ENCODE data around the gene FHAD1. TPM values are rescaled to one million over a fixed set of nuclear protein-coding genes. Genes with fewer than 3 reads are reported as not detected.

FHAD1 gene
- total and polyA plus RNA-seq, 2 experiments from 2014 or later: 0.13 to 0.68 TPM

DNA sequence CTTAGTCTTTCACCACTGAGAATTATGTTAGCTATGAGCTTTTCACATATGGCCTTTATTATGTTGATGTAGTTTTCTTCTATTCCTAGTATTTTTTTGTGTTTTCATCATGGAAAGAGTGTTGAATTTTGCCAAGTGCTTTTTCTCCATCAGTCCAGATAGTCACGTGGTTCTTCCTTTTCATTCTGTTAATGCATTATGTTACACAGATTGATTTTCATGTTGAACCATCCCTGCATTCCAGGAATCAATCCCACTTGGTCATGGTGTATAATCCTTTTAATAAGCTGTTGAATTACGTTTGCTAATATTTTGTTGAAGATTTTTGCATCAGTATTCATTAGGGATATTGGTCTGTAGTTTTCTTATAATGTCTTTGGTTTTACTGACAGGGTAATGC, 17.7 kb downstream of the FHAD1 start:
- H3K4me3 ChIP-seq: no peak overlapping the region
- no peaks in the 10 kb centered on the region for H4K20me1 ChIP-seq (ENCODE audit: insufficient read depth, poor library complexity, severe bottlenecking)
- no peaks in the 10 kb centered on the region for H3K9me2 ChIP-seq (replicated peaks; ENCODE audit: insufficient read depth)
- H3K79me2 ChIP-seq: no peaks in the 10 kb centered on the region
- no peaks in the 10 kb centered on the region for H3K4me1 ChIP-seq (ENCODE audit: insufficient read depth)
- H3K4me2 ChIP-seq: no peak overlapping the region
- H3K36me3 ChIP-seq (replicated peaks; ENCODE audit: insufficient read depth, low read depth): no peaks in the 10 kb centered on the region
- H2AFZ ChIP-seq: no peak overlapping the region
- no peak for TF ChIP-seq EZH2phosphoT487 (IDR thresholded peaks at IDR 0.05; ENCODE audit: low read depth, severe bottlenecking, unreplicated experiment)
- WGBS (ENCODE audit: low lambda C conversion rate, missing lambda C conversion rate): 81% methylated on average over 2 of the region's 2 CpGs
- no peaks in the 10 kb centered on the region for H3K27me3 ChIP-seq
- no peak for DNase-seq (ENCODE audit: low spot score)
- H3K9me3 ChIP-seq (ENCODE audit: low read depth): no peaks in the 10 kb centered on the region
- no peak overlapping the region for H3K27ac ChIP-seq

DNA sequence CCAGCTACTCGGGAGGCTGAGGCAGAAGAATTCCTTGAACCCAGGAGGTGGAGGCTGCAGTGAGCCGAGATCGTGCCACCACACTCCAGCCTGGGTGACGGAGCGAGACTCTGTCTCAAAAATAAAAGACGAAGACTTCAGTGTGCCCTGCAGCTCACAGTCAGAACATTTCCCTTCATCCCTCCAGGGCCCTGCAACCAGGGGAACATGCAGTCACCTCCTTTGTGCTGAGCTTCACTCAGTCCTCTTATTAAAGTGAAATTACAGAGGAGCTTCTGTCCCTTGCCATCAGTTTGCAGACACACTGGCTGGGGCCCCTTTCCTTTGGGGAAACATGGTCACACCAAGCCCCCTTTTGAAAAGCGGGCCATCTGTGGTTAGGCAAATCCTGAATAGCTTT, 24.2 kb downstream of the FHAD1 start:
- H3K4me3 ChIP-seq: no peak overlapping the region
- TF ChIP-seq, protein P1, sequence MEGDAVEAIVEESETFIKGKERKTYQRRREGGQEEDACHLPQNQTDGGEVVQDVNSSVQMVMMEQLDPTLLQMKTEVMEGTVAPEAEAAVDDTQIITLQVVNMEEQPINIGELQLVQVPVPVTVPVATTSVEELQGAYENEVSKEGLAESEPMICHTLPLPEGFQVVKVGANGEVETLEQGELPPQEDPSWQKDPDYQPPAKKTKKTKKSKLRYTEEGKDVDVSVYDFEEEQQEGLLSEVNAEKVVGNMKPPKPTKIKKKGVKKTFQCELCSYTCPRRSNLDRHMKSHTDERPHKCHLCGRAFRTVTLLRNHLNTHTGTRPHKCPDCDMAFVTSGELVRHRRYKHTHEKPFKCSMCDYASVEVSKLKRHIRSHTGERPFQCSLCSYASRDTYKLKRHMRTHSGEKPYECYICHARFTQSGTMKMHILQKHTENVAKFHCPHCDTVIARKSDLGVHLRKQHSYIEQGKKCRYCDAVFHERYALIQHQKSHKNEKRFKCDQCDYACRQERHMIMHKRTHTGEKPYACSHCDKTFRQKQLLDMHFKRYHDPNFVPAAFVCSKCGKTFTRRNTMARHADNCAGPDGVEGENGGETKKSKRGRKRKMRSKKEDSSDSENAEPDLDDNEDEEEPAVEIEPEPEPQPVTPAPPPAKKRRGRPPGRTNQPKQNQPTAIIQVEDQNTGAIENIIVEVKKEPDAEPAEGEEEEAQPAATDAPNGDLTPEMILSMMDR (IDR thresholded peaks at IDR 0.05; ENCODE audit: poor library complexity): no peak
- TF ChIP-seq EZH2phosphoT487 (IDR thresholded peaks at IDR 0.05; ENCODE audit: low read depth, severe bottlenecking, unreplicated experiment) (no peak), EZH2 (IDR thresholded peaks at IDR 0.05; ENCODE audit: borderline replicate concordance) (no peak)
- no peaks in the 10 kb centered on the region for H3K79me2 ChIP-seq
- no peak for DNase-seq (ENCODE audit: low spot score)
- no peaks in the 10 kb centered on the region for H3K27me3 ChIP-seq
- H3K4me2 ChIP-seq: no peak overlapping the region
- no peaks in the 10 kb centered on the region for H4K20me1 ChIP-seq (ENCODE audit: insufficient read depth, poor library complexity, severe bottlenecking)
- no peak overlapping the region for H2AFZ ChIP-seq
- no peaks in the 10 kb centered on the region for H3K36me3 ChIP-seq (replicated peaks; ENCODE audit: insufficient read depth, low read depth)
- no peaks in the 10 kb centered on the region for H3K9me3 ChIP-seq (ENCODE audit: low read depth)
- no peaks in the 10 kb centered on the region for H3K4me1 ChIP-seq (ENCODE audit: insufficient read depth)
- no peak overlapping the region for H3K27ac ChIP-seq
- H3K9me2 ChIP-seq (replicated peaks; ENCODE audit: insufficient read depth): no peaks in the 10 kb centered on the region
- 77% methylated on average over 6 of the region's 7 CpGs for WGBS (ENCODE audit: low lambda C conversion rate, missing lambda C conversion rate)

DNA sequence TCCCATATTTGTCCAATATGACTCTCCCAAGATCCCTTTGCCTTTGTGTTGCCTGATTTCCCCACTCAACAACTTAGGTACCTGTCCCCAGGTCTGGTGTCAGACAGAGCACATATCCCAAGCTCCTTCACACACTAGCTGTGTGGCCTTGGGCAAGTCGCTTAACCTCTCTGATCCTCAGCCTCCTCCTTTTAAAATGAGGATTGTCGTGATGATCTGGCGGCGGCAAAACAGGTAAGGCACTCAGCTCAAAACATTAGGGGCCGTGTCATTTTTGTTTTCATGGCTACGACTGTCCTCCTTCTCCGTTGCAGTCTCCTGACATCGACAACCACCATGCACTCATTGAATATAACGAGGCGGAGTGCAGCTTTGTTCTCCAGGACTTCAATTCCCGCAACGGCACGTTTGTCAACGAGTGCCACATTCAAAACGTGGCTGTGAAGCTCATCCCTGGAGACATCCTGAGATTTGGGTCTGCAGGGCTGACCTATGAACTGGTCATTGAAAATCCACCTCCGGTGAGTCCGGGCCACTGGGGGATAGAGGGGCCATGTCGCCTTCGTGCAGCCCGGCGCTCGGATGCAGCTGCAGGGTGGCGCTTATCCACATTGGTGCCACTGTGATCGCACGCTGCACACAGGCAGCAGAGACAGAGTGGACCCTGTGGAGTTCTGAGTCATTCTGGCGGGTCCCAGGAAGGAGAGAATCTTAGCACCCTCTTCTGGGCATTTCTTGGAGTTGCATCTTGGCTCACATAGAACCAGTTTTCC, 25.2 kb downstream of the FHAD1 start:
- H3K36me3 ChIP-seq (replicated peaks; ENCODE audit: insufficient read depth, low read depth): no peaks in the 10 kb centered on the region

DNA sequence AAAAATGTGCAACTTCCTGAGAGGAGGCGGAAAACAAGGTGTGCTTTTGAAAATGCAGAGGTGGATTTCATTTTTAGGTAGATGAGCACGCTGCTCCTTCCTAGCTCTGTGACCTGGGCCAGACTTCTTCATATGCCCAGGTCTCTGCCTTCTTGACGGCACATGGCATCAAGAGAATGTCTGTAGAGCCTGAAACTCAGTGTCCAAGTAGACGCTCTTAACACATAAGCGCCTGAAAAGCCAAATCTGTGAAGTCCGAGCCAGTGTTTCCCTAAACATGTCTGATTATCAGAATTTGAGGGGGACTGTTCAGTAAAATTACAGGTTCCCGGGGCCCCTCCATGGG, 25.7 kb downstream of the FHAD1 start:
- Histone ChIP-seq H3K4me1 (ENCODE audit: insufficient read depth) (no peaks in the 10 kb centered on the region), H3K4me2 (no peak overlapping the region), H3K27me3 (no peaks in the 10 kb centered on the region), H4K20me1 (ENCODE audit: insufficient read depth, poor library complexity, severe bottlenecking) (no peaks in the 10 kb centered on the region), H3K9me3 (ENCODE audit: low read depth) (no peaks in the 10 kb centered on the region), H3K4me3 (no peak overlapping the region), H3K36me3 (replicated peaks; ENCODE audit: insufficient read depth, low read depth) (no peaks in the 10 kb centered on the region), H3K9me2 (replicated peaks; ENCODE audit: insufficient read depth) (no peaks in the 10 kb centered on the region), H3K79me2 (no peaks in the 10 kb centered on the region), H3K27ac (no peak overlapping the region), H2AFZ (no peak overlapping the region)
- 60% methylated on average over 7 of the region's 7 CpGs for WGBS (ENCODE audit: low lambda C conversion rate, missing lambda C conversion rate)
- no peak for DNase-seq (ENCODE audit: low spot score)
- TF ChIP-seq EZH2 (IDR thresholded peaks at IDR 0.05; ENCODE audit: borderline replicate concordance) (no peak), EZH2phosphoT487 (IDR thresholded peaks at IDR 0.05; ENCODE audit: low read depth, severe bottlenecking, unreplicated experiment) (no peak)
- TF ChIP-seq, protein P1 (IDR thresholded peaks at IDR 0.05; ENCODE audit: poor library complexity): no peak

More for the DNA sequence above, 25.2 kb downstream of the FHAD1 start:
- DNase-seq (ENCODE audit: low spot score): peak; percentile 89
- no peaks in the 10 kb centered on the region for H3K4me1 ChIP-seq (ENCODE audit: insufficient read depth)
- H3K27ac ChIP-seq: no peak overlapping the region
- 39% methylated on average over 26 of the region's 26 CpGs for WGBS (ENCODE audit: low lambda C conversion rate, missing lambda C conversion rate)
- H3K9me3 ChIP-seq (ENCODE audit: low read depth): no peaks in the 10 kb centered on the region
- no peaks in the 10 kb centered on the region for H3K9me2 ChIP-seq (replicated peaks; ENCODE audit: insufficient read depth)
- H3K79me2 ChIP-seq: no peaks in the 10 kb centered on the region
- H2AFZ ChIP-seq: no peak overlapping the region
- peak overlapping the region; percentile 73 for H3K4me2 ChIP-seq
- no peak overlapping the region for H3K4me3 ChIP-seq
- no peaks in the 10 kb centered on the region for H3K27me3 ChIP-seq
- no peaks in the 10 kb centered on the region for H4K20me1 ChIP-seq (ENCODE audit: insufficient read depth, poor library complexity, severe bottlenecking)
- no peak for TF ChIP-seq EZH2 (IDR thresholded peaks at IDR 0.05; ENCODE audit: borderline replicate concordance)
- TF ChIP-seq, protein P1 (IDR thresholded peaks at IDR 0.05; ENCODE audit: poor library complexity): peak; percentile 84

All from hepatocyte (in vitro differentiated cells).